Fibroblast of skin of right quadriceps (primary cell): ENCODE measurements around the gene TEX35.

ENCODE experiments used
- DNase-seq: peaks from one replicate; pipeline ENCODE4 v3.0.0-alpha.2; 2013

Gene TEX35

GRCh38 chr1:178512566-178513277 is at the start of gene TEX35:
TEX35 (plus strand) TSS chr1:178513109; CDS start chr1:178513189, 80 bp downstream.
- DNase-seq = no peak

GRCh38 chr1:178464141-178464540 is 48.8 kb upstream of the TEX35 start:
- no peak for DNase-seq

GRCh38 chr1:178464566-178464965 is 48.3 kb upstream of the TEX35 start:
- no peak for DNase-seq

GRCh38 chr1:178465011-178465410 is 47.9 kb upstream of the TEX35 start:
- peak; percentile 80 for DNase-seq

- no peak for DNase-seq
Measured at GRCh38 chr1:178467837-178468236, 45.1 kb upstream of the TEX35 start.

- no peak for DNase-seq
Measured at GRCh38 chr1:178470411-178470960, 42.4 kb upstream of the TEX35 start.

- no peak for DNase-seq
Measured at GRCh38 chr1:178472531-178472930, 40.4 kb upstream of the TEX35 start.

GRCh38 chr1:178477373-178477772 is 35.5 kb upstream of the TEX35 start:
- DNase-seq = no peak

- no peak for DNase-seq
Measured at GRCh38 chr1:178477841-178478240, 35.1 kb upstream of the TEX35 start.

GRCh38 chr1:178483251-178483957 is 29.5 kb upstream of the TEX35 start:
- no peak for DNase-seq

- DNase-seq = no peak
Measured at GRCh38 chr1:178484698-178485225, 28.1 kb upstream of the TEX35 start.

- DNase-seq = peak; percentile 15
Measured at GRCh38 chr1:178485541-178485981, 27.3 kb upstream of the TEX35 start.

- DNase-seq = no peak
Measured at GRCh38 chr1:178486100-178487069, 26.5 kb upstream of the TEX35 start.

GRCh38 chr1:178487070-178487615 is 25.8 kb upstream of the TEX35 start:
- DNase-seq = no peak

GRCh38 chr1:178488393-178488792 is 24.5 kb upstream of the TEX35 start:
- no peak for DNase-seq

GRCh38 chr1:178489399-178489798 is 23.5 kb upstream of the TEX35 start:
- no peak for DNase-seq

GRCh38 chr1:178490136-178490535 is 22.8 kb upstream of the TEX35 start:
- DNase-seq = no peak

GRCh38 chr1:178490967-178491366 is 21.9 kb upstream of the TEX35 start:
- DNase-seq = no peak

- no peak for DNase-seq
Measured at GRCh38 chr1:178491721-178492120, 21.2 kb upstream of the TEX35 start.

- no peak for DNase-seq
Measured at GRCh38 chr1:178492341-178492740, 20.6 kb upstream of the TEX35 start.

- no peak for DNase-seq
Measured at GRCh38 chr1:178493301-178493741, 19.6 kb upstream of the TEX35 start.

GRCh38 chr1:178494569-178494971 is 18.3 kb upstream of the TEX35 start:
- no peak for DNase-seq
